GM18502 (cell line): ENCODE results near the gene OSBPL10.
"Not testable (repeated sequence)": the region's sequence is repeated elsewhere in the genome, so short reads cannot be mapped to it uniquely, and the experiment has no call there.

ENCODE experiments used
- ATAC-seq: cut with Tn5 transposase; IDR thresholded peaks from one replicate; pipeline ENCODE4 v1.9.1; 2021; ENCODE audit warnings: mild to moderate bottlenecking; ENCODE audit not compliant: unreplicated experiment, poor library complexity

Gene OSBPL10

DNA sequence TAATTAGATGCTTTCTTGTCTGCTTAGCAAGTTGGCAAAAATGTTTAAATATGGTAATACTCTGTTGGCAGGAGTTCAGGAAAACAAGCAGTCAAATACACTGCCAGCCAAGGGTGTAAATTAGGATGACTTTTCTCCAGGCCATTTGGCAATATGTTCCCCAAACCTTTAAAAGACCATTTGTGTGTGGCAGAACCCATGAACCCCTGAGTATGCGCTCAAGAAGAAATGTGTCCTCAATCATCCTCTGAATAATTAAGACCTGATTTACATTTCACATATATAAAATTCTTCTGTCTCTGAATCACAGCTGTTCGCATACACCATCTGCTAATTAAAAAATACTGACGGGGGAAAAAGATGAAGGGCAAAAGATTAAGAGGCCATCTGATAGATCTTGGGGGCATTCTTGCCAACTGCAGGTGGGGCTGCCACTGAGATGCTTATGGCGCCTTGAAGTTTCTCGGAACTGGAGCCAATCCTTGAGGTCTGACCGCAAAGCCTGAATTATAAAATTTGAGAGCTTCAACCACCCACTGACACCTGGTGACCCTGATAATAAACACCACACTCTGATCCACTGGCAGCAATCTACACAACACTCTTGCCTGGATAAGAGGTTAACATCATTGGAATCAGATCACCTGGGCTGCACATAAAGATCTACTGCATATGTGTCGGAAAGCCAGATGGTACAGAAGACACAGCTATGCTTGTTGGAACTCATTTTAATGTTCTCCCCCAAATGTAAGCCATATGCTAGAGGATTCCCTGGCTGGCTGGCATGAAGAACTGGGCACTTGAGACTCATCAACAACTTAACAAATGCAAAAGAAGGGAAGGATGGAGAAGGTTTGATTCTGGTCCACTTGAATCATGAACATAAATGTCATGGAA is 190.6 kb downstream of the OSBPL10 start:
- ATAC-seq, result no peak

DNA sequence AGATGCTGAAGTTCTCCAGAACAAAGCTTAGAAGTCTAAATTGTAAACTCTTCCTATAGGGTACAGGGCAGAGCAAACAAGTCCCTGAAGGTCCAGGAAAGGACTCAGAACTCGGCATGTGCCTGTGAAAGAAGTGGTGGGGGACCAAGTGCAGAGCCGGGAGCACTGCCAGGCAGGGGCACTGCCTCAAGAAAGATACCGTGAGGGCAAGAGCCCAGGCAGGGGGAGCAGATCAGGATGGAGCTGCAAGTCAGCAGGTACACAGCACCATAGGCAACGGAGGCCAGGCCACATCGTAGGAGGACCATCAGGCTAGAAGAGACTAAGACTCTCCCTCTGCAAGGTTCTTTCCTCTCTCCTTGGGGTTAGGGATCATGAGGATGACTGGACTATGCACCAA is 191.6 kb downstream of the OSBPL10 start:
- ATAC-seq, result no peak

DNA sequence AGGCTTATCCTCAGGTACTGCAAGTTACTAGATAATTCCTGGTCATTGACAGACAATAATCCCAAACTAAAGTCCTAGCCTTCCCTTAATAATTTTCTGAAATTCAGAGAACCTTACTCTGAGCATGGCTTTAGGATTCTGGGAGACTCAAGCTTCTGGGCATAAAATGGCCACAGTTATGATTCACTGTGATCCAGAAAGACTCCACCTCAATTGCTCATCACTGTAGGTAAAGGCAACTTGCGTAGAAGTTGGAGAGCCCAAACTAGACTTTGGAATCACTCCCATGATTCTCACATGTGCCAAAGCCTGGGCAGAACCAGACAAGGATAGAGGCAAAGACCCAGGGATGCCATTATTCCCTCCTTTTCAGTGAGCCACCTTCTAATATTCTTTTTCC is 195.3 kb downstream of the OSBPL10 start:
- no peak for ATAC-seq

DNA sequence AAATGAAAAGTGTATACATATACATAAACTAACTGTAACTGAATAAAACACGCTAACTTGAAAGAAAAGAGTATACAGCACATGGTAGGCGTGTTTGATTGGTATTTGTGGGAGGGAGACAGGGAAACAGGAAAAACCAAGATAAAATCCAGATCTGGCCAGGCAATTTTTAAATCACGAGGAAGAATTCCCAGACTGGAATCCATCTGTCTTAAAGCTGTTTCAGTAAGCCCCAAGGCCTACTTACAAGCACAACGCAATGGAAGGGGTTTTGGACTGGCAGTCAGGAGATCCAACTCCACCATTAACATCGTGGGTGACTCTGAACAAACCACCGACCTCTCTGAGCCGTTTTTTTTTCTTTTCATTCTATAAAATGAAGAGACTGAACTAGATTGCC is 195.8 kb downstream of the OSBPL10 start:
- no peak for ATAC-seq

DNA sequence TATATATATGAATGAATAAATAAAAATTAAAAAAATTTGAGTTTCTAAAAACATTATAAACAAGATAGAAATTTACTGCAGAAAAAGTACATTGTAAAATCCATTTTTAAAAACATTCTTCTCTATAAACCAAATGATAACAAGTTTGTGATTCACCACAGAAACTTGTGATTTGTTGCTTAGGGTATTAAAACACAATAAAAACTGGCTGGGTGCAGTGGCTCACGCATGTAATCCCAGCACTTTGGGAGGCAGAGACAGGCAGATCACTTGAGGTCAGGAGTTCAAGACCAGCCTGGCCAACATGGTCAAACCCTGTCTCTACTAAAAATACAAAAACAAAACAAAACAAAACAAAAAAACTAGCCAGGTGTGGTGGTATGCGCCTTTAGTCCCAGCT is 197.2 kb downstream of the OSBPL10 start:
- not testable (repeated sequence) for ATAC-seq

DNA sequence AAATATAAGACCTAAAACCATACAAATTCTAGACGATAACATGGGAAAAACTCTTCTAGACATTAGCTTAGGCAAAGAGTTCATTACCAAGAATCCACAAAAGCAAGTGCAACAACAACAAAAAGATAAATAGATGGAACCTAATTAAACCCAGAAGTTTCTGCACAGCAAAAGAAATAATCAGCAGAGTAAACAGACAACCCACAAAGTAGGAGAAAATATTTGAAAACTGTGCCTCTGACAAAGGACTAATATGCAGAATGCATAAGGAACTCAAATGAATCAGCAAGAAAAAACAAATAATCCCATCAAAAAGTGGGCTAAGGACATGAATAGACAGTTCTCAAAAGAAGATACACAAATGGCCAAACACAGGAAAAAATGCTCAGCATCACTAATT is 198.8 kb downstream of the OSBPL10 start:
- not testable (repeated sequence) for ATAC-seq

DNA sequence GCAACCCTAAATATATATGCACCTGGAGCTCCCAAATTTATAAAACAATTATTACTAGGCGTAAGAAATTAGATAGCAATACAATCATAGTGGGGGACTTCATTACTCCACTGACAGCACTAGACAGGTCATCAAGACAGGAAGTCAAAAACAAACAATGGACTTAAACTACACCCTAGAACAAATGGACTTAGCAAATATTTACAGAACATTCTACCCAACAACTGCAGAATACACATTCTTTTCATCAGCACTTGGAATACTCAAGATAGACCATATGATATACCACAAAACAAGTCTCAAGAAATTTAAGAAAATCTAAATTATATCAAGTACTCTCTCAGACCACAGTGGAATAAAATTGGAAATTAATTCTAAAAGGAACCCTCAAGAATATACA is 201.5 kb downstream of the OSBPL10 start:
- ATAC-seq, result no peak

DNA sequence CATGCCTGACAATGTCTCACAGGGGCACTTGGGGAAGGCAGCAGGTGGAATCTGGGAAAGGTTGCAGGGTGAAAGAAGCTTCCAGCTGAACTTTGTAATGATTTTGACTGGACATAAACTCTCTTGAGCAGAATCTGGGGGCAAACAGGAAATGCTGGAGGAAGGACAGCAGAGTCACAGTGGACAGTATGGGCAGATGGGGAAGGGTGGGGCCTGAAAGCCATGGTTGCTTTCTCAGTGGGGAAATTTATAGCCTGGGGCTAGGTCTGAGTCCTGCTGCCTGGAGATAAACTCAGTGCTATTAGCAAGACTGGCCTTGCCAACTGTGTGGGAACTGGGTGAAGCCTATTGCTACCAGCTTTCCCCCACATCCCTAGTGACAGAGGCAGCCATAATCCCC is 203.2 kb downstream of the OSBPL10 start:
- no peak for ATAC-seq

DNA sequence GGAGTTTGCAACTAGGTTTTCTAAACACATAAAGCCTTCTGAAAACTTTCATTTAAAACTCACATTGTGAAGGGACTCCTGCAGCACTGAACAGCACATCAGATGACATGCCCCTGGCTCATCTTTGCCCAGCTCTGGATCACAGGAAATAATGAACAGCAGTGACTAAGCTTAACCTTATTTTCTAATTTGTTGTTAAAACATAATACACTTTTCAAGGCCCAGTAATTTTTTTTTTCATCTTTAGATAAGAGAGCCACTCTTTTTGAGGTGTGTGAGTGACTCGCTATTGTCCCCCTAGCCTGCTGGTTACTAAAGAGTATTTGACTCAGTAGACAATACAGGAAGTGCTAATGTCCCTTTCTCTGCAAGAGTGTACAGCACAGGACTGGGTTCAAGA is 204.0 kb downstream of the OSBPL10 start:
- ATAC-seq, result no peak

DNA sequence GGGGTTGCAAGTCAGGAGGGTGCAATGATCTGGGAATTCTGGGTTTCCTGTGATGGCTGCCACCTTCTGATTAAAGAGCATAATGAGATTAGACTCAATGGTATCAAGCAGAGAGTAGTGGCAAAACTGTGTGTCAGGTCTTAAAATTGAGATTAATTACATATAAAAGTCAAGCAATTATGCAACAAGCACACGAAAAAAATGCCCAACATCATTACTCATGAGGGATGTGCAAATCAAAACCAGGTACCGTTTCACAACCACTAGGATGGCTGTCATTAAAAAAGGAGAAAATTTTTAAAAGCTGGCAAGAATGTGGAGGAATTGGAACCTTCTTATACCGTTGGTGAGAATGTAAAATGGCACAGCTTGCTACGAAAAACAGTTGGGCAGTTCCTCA is 205.0 kb downstream of the OSBPL10 start:
- ATAC-seq, result no peak

DNA sequence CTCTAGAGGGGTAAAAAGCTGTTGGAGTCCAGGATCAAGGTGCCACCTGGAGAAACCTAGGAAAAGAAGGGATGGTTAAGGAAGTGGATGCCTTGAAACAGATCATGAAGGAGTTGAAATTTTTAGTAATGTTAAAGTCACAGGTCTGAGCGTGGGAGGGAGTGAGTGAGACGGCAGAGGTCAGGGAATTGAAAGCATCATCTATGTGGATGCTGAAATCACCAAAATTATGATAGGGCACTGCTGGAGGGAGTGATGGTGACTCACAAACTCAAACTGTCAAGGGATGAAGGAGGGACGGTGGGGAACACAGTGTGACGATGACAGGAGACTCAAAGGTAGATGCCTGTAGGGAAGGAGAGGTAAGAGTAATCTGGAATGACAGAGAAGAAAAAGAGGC is 205.7 kb downstream of the OSBPL10 start:
- ATAC-seq, result no peak

DNA sequence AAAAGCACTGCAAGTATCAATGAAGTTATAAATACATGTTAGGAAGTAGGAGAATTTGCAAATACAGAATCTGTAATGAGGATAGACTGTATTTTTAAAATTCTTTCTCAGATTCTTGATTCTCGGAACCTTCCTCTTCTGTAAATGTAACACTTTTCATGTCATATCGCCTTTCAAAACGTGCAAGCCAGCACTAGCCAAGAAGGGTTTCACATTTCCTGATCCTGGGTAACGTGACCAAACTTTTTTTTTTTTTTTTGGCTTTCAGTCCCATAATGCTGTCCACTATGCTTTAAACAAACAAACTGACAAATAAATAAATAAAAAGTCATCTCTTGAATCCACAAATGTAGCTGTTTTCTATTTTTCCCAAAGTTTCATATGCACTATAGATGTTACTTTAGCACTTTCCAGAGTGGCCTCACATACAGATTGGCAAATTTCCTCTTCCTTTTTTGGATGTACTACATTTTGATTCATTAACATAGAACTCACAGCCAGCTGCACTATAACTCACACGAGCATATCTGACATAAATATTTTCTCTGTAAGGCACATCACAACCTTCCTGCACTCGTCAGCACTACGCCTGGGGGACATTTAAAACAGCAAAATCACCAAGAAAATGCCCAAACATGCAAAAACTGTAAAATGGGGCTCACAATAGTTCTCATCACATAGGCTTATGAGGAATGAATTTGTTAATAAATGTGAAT is 208.1 kb downstream of the OSBPL10 start:
- no peak for ATAC-seq

DNA sequence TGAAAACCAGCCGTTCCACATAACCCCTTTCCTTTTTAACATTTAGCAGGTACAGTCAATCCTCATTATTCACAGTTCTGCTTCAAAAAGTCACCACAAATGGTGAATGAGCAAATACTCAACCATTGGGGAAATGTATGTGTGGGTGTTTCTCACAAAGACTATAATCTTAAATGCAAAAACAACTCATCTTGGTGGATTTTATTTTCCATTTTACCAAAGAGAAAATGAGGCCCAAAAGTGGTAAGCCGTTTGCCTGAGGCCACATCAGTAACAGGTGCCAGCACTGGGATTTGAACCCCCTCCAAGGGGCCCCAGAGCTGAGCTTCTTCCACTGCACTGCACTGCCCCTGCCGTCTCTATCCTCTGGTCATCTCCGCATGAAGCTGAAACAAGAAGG is 208.8 kb downstream of the OSBPL10 start:
- ATAC-seq, result no peak

DNA sequence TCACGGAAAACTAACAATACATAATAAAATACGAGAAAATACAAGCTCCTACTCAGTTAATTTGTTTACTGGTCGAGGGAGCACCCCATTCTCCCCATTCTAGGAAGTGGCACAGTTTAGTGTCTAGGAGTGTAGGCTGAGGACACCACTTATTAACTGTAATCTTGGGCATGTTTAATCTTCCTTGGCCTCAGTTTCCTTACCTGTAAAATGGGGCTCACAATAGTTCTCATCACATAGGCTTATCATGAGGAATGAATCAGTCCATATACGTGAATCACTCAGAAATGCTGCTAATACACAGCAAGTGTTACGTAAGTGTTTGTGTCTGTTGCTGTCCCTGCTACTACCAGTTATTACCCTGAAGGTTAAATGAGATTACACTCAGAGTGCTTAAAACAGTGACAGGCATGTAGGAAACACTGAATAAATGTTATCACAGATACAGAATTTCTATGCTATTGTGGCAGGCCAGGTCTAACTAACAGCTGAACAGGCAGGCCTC is 210.2 kb downstream of the OSBPL10 start:
- no peak for ATAC-seq

DNA sequence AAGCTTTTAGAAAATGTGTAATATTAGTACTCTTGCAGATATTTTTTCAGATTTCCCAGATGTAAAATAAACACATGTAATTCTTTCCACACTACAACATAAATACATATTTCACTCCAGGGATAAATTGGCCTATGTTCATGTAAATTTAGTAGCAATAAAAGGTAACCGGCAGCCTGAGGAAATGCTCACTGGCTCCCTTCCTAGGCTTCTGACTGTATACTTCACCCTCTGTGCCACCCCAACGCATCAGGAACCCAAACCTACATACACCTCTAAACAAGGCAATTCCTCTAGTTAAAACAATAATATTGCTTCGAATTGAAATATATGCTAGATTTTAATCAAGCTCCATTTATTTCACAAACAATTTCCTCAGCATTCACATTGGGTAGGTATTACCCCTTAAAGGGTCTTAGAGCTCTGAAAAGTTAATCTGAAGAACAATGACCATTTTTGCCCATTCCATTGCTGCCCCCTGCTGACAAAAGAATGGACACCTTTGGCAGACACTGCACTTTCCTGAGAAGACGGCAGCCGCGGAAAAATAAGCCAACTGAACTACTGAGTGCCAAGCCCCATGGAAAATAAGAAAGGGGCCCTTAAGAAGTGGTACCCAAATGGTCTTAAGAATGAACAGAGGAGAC is 212.5 kb downstream of the OSBPL10 start:
- ATAC-seq, result no peak

DNA sequence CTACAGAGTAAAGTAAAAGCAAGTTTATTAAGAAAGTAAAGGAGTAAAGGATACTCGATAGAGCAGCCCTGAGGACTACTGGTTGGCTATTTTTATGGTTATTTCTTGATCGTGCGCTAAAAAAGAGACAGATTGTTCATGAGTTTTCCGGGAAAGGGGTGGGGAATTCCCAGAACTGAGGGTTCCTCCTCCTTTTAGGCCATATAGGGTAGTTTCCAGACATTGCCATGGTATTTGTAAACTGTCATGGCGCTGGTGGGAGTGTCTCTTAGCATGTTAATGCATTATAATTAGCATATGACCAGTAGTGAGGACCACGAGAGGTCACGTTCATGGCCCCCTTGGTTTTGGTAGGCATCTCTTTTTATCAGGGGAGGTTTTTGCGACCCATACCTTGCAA is 213.1 kb downstream of the OSBPL10 start:
- no peak for ATAC-seq

DNA sequence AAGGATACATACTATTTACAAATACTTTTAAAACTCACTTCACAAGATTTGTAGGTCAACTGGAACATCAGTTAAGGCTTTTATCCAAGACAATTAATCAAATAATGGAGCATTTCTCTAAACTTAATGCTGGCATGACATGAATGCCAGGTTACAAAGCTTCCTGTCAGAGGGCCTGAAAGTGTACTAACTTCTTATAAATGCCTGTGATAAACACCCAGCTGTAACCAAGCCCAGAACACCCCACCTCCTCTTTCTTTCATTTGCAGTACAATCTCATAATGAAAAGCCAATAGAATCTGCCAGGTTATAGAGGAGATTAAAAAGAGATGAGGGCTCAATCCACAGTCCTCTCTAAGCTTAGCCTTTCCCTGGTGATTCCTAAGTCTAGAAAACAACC is 214.4 kb downstream of the OSBPL10 start:
- ATAC-seq, result no peak

DNA sequence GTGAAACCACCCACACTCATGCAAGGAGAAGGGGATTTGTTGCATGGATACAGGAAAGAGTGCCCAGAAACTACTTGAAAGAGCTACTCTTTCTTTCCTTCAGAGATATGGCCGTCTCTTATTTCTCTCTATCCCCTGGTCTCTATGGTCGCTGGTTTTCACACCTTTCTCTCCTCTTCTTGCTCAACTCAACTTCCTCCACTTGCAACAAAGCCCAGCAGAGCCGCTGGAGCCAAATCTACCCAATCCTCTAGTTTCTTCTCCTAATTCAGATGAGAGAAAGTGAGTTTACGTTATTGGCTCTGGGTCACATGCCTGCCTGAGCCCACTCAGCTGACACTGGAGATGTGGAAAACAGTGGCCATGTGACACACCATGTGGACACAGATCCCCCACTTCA is 215.2 kb downstream of the OSBPL10 start:
- ATAC-seq, result no peak

DNA sequence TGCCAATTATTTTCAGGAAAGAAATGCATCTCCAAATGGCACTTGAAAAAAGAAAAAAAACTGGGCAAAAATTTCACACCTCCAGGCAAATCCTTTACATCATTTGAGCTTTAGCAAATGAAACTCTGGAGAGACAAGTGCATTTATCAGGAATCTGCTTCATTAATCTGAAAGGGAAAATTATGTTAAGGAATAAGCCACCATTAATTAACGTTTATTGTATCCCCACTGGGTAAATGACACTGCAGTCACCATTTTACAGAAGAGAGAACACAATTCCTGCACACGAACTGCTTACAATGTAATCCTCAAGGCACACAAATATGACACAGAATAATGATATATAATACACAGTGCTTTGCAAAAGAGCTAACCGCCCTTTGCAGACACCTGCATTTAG is 217.3 kb downstream of the OSBPL10 start:
- no peak for ATAC-seq

DNA sequence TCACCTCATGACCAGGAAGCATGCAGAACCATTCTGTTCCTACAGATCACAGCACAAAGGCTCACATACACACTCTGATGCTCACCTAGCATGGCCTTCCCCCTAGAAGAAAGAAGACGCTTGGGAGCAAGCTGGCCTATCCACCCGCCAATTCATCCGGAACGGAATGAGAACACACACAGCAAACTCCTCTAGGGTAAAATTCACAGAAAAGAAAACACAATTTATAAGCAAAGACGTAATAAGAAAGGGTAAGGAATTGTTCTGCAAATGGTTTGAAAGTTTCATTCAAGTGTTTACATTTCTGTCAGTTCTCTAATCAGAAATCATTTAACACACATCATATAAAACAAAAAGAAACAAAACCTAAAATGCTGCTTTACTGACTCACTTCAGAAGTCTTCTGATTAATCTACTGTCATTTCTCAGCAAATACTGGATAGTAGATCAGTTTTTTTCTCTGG is 218.1 kb downstream of the OSBPL10 start:
- no peak for ATAC-seq
